Common myeloid progenitor, CD34-positive (primary cell): Measurements from ENCODE around the gene ACOXL.

Experiments used
- CTCF ChIA-PET: fragments of 350-600 bp; sonication (Branson Sonifier 250); formaldehyde crosslinking; loops from one replicate; lab custom pipeline; 2021; ENCODE audit warnings: antibody characterized with exemption; lab: Charles Lee
- POLR2A ChIA-PET: fragments of 350-600 bp; sonication (Branson Sonifier 250); formaldehyde crosslinking; loops from one replicate; lab custom pipeline; 2021; ENCODE audit warnings: antibody characterized with exemption; lab: Charles Lee
- DNase-seq, 3 donors: peaks; one replicate each; pipeline versions ENCODE4 v3.0.0 to v3.0.0-alpha.2; 2013
- H3K27ac ChIP-seq, 2 experiments: 1 replicate in 1 of 2; 2 replicates in 1 of 2; pipeline ENCODE4 v1.7.0; 2013; ENCODE audit warnings: inconsistent platforms in 2 of 2, low read length in 2 of 2, mild to moderate bottlenecking in 2 of 2, low read depth in 1 of 2, moderate library complexity in 1 of 2; ENCODE audit not compliant: severe bottlenecking in 2 of 2, insufficient read depth in 1 of 2, poor library complexity in 1 of 2
- H3K27me3 ChIP-seq, 5 experiments: replicated peaks in 2 of 5; 1 replicate in 3 of 5; 2 replicates in 2 of 5; pipeline versions ENCODE4 v1.6.1 to v1.7.0; 2013; ENCODE audit warnings: low read length in 4 of 5, mild to moderate bottlenecking in 2 of 5, moderate library complexity in 2 of 5, inconsistent platforms in 1 of 5; ENCODE audit not compliant: insufficient read depth in 5 of 5, control insufficient read depth in 4 of 5
- H3K36me3 ChIP-seq, 4 experiments: 1 replicate in 2 of 4; 2 replicates in 2 of 4; pipeline versions ENCODE4 v1.6.1 to v1.7.0; 2013; ENCODE audit warnings: low read length in 3 of 4, control low read depth in 1 of 4, mild to moderate bottlenecking in 1 of 4; ENCODE audit not compliant: control insufficient read depth in 4 of 4, insufficient read depth in 4 of 4
- H3K4me1 ChIP-seq, 4 experiments: 1 replicate in 3 of 4; 2 replicates in 1 of 4; pipeline versions ENCODE4 v1.6.1 to v1.7.1; 2013; ENCODE audit warnings: low read length in 3 of 4, mild to moderate bottlenecking in 3 of 4, control low read depth in 1 of 4, inconsistent platforms in 1 of 4, moderate library complexity in 1 of 4; ENCODE audit not compliant: control insufficient read depth in 4 of 4, insufficient read depth in 4 of 4; ENCODE audit errors: control extremely low read depth in 1 of 4
- H3K4me3 ChIP-seq, 7 experiments: 1 replicate in 4 of 7; 2 replicates in 3 of 7; pipeline versions ENCODE4 v1.5.1 to v1.7.0; 2013; ENCODE audit warnings: mild to moderate bottlenecking in 7 of 7, low read length in 6 of 7, moderate library complexity in 6 of 7, inconsistent platforms in 2 of 7, low read depth in 2 of 7, control low read depth in 1 of 7; ENCODE audit not compliant: insufficient read depth in 4 of 7, control insufficient read depth in 1 of 7; ENCODE audit errors: extremely low read depth in 1 of 7
- H3K9me3 ChIP-seq, 5 experiments: 1 replicate in 4 of 5; 2 replicates in 1 of 5; pipeline versions ENCODE4 v1.6.1 to v1.7.1; 2013; ENCODE audit warnings: low read length in 4 of 5, mild to moderate bottlenecking in 2 of 5, inconsistent platforms in 1 of 5, low read depth in 1 of 5, moderate library complexity in 1 of 5; ENCODE audit not compliant: control insufficient read depth in 4 of 5, insufficient read depth in 2 of 5; ENCODE audit errors: control extremely low read depth in 1 of 5
- WGBS: methylation state at CpG from one replicate; pipeline ENCODE4 v1.1.5; 2013; ENCODE audit not compliant: insufficient coverage; 5-methylcytosine and 5-hydroxymethylcytosine counted together

ACOXL gene

DNA sequence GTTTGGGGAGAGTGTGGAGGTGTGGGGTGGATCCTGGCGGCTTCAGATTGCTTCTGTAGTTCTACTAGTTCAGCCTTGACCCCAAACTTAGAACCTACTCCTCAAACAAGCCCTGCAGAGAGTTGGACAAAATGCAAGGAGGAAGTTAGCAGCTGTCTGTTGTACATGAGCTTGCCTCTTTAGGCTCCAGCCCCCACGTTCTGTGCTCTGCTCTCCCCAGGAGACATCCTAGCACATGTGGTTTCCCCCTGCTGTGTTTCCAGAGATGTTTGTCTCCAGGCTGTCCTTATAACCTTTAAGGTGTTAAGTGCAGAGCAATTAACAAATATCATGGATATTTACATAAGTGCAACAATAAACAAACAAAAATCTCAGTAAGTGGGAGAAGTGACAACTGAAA, 111.1 kb downstream of the ACOXL start:
- POLR2A ChIA-PET, result no interaction called here
- H3K9me3 ChIP-seq, result no peaks in the 10 kb centered on the region

DNA sequence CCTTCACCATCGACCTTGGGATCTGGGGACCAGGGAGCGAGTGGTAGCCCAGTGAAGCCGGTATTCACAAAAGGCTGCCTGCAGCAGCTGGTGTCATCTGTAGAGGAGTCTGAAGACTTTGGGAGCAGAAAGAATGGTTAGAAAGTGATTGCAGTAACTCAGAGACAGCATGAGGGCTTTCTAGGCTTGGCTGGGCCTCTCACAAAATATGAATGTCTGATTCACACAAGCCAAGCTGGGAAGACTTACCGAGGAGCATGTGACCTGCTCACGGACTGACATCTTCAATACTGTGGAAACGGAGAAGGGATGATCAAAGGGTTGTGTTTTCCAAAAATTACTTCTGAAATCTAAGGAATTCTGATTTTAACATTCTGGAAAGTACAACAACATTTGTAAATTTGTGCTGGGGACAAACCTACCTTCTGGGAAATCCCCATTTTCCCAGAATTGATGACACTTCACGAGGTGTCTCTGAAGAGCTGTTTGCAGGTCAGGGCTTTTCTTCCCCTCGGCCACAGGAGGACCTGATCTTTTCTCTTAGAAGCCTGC, 111.7 kb downstream of the ACOXL start:
- Histone ChIP-seq H3K27ac (no peak overlapping the region), H3K4me3 (no peak overlapping the region), H3K36me3 (no peaks in the 10 kb centered on the region), H3K4me1 (peaks cover 0 to 5% (median 2%) of the 10 kb centered on the region in 4 experiments), H3K9me3 (no peaks in the 10 kb centered on the region), H3K27me3 (no peaks in the 10 kb centered on the region)
- WGBS, result 98% methylated on average over 6 of the region's 8 CpGs
- no peak for DNase-seq
- ChIA-PET POLR2A (no interaction called here), CTCF (no interaction called here)

More for the DNA sequence above, 111.1 kb downstream of the ACOXL start:
- WGBS, result 63% methylated on average over 2 of the region's 2 CpGs
- no peak overlapping the region for H3K4me3 ChIP-seq
- no peak overlapping the region for H3K27ac ChIP-seq
- CTCF ChIA-PET, result interaction anchor here (2.2 kb wide), 1 partner anchor 24 kb away, joined by 4 read pairs; no protein-coding TSS in a partner anchor
- no peaks in the 10 kb centered on the region for H3K36me3 ChIP-seq
- no peaks in the 10 kb centered on the region for H3K27me3 ChIP-seq
- no peak for DNase-seq
- H3K4me1 ChIP-seq, result peaks cover 0 to 11% (median 4%) of the 10 kb centered on the region in 4 experiments

DNA sequence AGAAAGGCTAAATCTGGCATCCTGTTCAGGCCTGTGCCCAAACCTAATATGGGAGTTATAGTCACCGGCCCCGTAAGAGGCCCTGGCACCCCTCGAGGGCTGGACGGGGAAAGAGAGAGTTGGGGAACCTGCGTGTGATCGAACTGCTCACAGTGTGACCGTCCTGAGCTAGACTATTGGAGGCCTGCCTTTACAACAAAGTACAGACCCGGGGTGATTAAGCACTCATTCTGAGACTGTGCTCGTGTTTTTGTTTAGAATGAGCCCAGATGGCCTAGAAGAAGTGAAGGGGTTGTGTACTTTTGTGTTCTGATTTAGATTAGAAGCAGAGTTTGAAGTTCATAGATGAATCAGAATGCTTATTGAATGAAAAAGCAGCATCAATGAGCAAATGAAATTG, 115.3 kb downstream of the ACOXL start:
- DNase-seq, result no peak
- 97% methylated on average over 9 of the region's 9 CpGs for WGBS
- no peak overlapping the region for H3K27ac ChIP-seq
- ChIA-PET CTCF (no interaction called here), POLR2A (no interaction called here)
- no peak overlapping the region for H3K4me3 ChIP-seq
- H3K9me3 ChIP-seq, result no peaks in the 10 kb centered on the region
- H3K27me3 ChIP-seq, result no peaks in the 10 kb centered on the region
- no peaks in the 10 kb centered on the region for H3K36me3 ChIP-seq
- peaks cover 2 to 15% (median 12%) of the 10 kb centered on the region in 4 experiments for H3K4me1 ChIP-seq

DNA sequence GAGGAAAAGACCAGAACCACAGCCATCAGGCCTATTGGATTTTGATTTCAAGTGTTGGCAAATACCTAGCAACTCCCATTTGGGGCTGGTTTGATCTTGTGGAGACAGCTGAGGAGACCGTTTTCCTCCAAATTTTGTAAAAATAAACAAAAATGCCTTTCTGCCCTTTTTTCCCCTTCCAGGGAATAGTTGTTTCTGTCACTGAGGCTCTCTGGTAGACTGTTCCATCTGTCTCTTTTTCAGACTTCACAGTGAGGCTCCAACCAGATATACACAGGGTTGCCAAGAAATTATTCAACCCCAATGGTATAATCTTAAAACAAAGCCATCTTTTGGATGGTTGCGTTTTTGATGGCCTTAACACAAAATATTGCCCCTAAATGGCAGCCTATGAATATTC, 115.7 kb downstream of the ACOXL start:
- no peaks in the 10 kb centered on the region for H3K9me3 ChIP-seq
- WGBS, result 100% methylated on average over 2 of the region's 2 CpGs
- no peaks in the 10 kb centered on the region for H3K36me3 ChIP-seq
- no peak overlapping the region for H3K27ac ChIP-seq
- no peak for DNase-seq
- ChIA-PET CTCF (no interaction called here), POLR2A (no interaction called here)
- H3K4me1 ChIP-seq, result peaks cover 2 to 20% (median 16%) of the 10 kb centered on the region in 4 experiments
- no peak overlapping the region for H3K4me3 ChIP-seq
- no peaks in the 10 kb centered on the region for H3K27me3 ChIP-seq

DNA sequence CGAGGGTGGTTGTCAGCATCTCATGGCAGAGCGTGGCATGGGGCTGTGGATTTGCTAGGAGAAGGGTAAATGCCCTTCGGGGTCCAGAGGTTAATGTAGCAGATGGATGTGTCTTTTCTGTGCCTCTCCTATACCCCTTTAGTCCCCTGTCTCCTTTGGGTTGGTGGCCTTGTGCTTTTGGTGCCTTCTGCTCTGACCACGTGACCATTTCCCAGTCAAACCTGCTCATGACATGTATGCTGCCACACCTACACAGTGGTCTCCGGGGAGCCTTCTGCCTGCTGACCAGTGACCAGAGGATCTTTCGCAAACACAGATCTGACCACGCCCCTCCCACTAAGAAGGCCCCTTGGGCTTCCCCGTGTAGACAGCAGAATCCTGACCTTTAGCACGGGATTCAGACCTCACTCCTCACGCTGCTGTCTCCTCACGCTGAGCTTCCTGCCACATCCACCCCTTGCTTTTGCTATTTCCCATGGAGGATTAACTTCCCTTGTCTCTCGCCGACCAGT, 116.2 kb downstream of the ACOXL start:
- H3K4me1 ChIP-seq, result peaks cover 0 to 21% (median 19%) of the 10 kb centered on the region in 4 experiments
- H3K27ac ChIP-seq, result no peak overlapping the region
- 93% methylated on average over 13 of the region's 13 CpGs for WGBS
- no peaks in the 10 kb centered on the region for H3K27me3 ChIP-seq
- DNase-seq, result no peak
- H3K36me3 ChIP-seq, result no peaks in the 10 kb centered on the region
- H3K4me3 ChIP-seq, result no peak overlapping the region
- CTCF ChIA-PET, result interaction anchor here (0.7 to 1.5 kb wide), 2 partner anchors 8 to 10 kb away, joined by 3 to 4 read pairs; no protein-coding TSS in a partner anchor
- POLR2A ChIA-PET, result no interaction called here
- H3K9me3 ChIP-seq, result no peaks in the 10 kb centered on the region

DNA sequence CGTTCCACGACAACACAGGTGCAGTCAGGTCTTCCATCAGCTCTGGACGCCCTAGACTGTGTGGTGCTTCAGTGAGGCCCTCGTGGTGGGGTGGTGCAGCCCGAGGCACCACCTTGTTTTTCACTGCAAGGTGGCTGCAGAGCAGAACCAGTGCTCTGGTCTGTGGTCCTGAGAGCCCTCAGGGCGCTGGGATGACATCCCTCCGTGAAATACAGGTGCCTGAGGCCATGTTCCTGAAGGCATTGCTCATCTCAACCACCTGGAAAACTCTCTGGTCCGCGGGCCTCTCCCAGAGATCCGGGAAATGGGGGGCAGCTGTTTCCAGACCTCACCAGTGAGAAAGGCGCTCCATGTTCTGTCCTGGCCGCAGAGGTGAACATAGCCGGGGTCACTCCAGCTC, 119.2 kb downstream of the ACOXL start:
- CTCF ChIA-PET, result interaction anchor here (1.1 kb wide), 1 partner anchor 11 kb away, joined by 3 read pairs; no protein-coding TSS in a partner anchor
- Histone ChIP-seq H3K4me3 (no peak overlapping the region), H3K27me3 (no peaks in the 10 kb centered on the region), H3K36me3 (no peaks in the 10 kb centered on the region), H3K27ac (no peak overlapping the region), H3K9me3 (no peaks in the 10 kb centered on the region), H3K4me1 (peaks cover 0 to 21% (median 19%) of the 10 kb centered on the region in 4 experiments)
- WGBS, result 92% methylated on average over 13 of the region's 13 CpGs
- POLR2A ChIA-PET, result no interaction called here
- no peak for DNase-seq

DNA sequence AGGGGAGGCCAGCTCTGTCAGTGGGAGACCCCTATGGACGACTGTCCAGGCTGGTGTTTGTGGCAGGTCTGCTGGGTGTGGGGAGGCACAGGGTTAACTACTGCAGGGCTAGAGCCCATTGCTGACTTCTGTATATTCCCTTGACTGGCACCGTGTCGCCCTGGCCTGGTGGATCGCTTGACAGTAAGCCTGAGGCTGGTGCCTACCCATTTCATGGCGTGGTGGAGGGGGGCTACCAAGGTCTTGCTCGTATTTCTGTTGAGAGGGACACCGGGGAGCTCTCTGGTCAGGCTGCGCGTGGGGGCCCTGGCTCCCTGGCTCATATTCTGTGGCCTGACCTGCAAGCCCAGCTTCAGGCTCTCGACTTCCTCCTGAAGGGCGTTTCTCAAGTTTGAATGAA, 119.7 kb downstream of the ACOXL start:
- no peak for DNase-seq
- Histone ChIP-seq H3K36me3 (no peaks in the 10 kb centered on the region), H3K4me3 (no peak overlapping the region), H3K27ac (no peak overlapping the region), H3K9me3 (no peaks in the 10 kb centered on the region), H3K4me1 (peaks cover 0 to 21% (median 19%) of the 10 kb centered on the region in 4 experiments), H3K27me3 (no peaks in the 10 kb centered on the region)
- CTCF ChIA-PET, result interaction anchor here (1.1 kb wide), 1 partner anchor 11 kb away, joined by 3 read pairs; no protein-coding TSS in a partner anchor
- POLR2A ChIA-PET, result no interaction called here
- WGBS, result 78% methylated on average over 11 of the region's 11 CpGs
